ENCODE results near the gene SPATA31C1.

Gene SPATA31C1

GRCh38 chr9:87950765-87951488 lies 33.2 kb downstream of the SPATA31C1 start:
- H3K4me2 ChIP-seq (ENCODE audit: low read depth, low read length, poor library complexity, severe bottlenecking) = no peak overlapping the region
- no peak overlapping the region for H3K9ac ChIP-seq (ENCODE audit: low read length)

GRCh38 chr9:87954230-87954629 lies 36.5 kb downstream of the SPATA31C1 start:
- no peaks in the 10 kb centered on the region for H3K9me2 ChIP-seq (replicated peaks; ENCODE audit: insufficient read depth, low read length)
- H3F3A ChIP-seq (ENCODE audit: insufficient read depth) = no peaks in the 10 kb centered on the region
- H3K27me3 ChIP-seq (ENCODE audit: low read length) = 0 out of 2 replicates have a peak, but pooled peaks cover 2% of the 10 kb centered on the region
- H3K36me3 ChIP-seq (ENCODE audit: low read length) = no peaks in the 10 kb centered on the region
- H3K9ac ChIP-seq (ENCODE audit: low read length) = no peak overlapping the region
- H2AFZ ChIP-seq (ENCODE audit: low read depth, low read length, severe bottlenecking) = no peak overlapping the region
- no peaks in the 10 kb centered on the region for H3K9me3 ChIP-seq (ENCODE audit: insufficient read depth, low read length)
- H3K79me2 ChIP-seq (ENCODE audit: insufficient read depth, low read length) = no peaks in the 10 kb centered on the region
- no peak overlapping the region for H3K4me2 ChIP-seq (ENCODE audit: low read depth, low read length, poor library complexity, severe bottlenecking)
- TF ChIP-seq EZH2phosphoT487 (conservative IDR thresholded peaks at IDR 0.05; ENCODE audit: low read length) (no peak), CTCF (IDR thresholded peaks at IDR 0.05; ENCODE audit: insufficient read depth, low read length, poor library complexity, severe bottlenecking) (no peak)
- H3K27ac ChIP-seq (ENCODE audit: low read depth, low read length) = no peak overlapping the region
- H3K4me3 ChIP-seq (ENCODE audit: insufficient read depth, low read length, poor library complexity, severe bottlenecking) = no peak overlapping the region
- no peaks in the 10 kb centered on the region for H4K20me1 ChIP-seq (ENCODE audit: low read depth, low read length)

More at GRCh38 chr9:87950765-87951488, 33.2 kb downstream of the SPATA31C1 start:
- H3K4me3 ChIP-seq (ENCODE audit: insufficient read depth, low read length, poor library complexity, severe bottlenecking) = no peak overlapping the region
- no peaks in the 10 kb centered on the region for H3K9me3 ChIP-seq (ENCODE audit: insufficient read depth, low read length)
- H3K36me3 ChIP-seq (ENCODE audit: low read length) = no peaks in the 10 kb centered on the region
- no peaks in the 10 kb centered on the region for H4K20me1 ChIP-seq (ENCODE audit: low read depth, low read length)
- 0 out of 2 replicates have a peak, but pooled peaks cover 2% of the 10 kb centered on the region for H3K27me3 ChIP-seq (ENCODE audit: low read length)
- H3K79me2 ChIP-seq (ENCODE audit: insufficient read depth, low read length) = no peaks in the 10 kb centered on the region
- no peak overlapping the region for H2AFZ ChIP-seq (ENCODE audit: low read depth, low read length, severe bottlenecking)
- H3K27ac ChIP-seq (ENCODE audit: low read depth, low read length) = no peak overlapping the region
- peak; percentile 31 for TF ChIP-seq CTCF (IDR thresholded peaks at IDR 0.05; ENCODE audit: insufficient read depth, low read length, poor library complexity, severe bottlenecking)
- no peak for TF ChIP-seq EZH2phosphoT487 (conservative IDR thresholded peaks at IDR 0.05; ENCODE audit: low read length)
- no peaks in the 10 kb centered on the region for H3K9me2 ChIP-seq (replicated peaks; ENCODE audit: insufficient read depth, low read length)
- no peaks in the 10 kb centered on the region for H3F3A ChIP-seq (ENCODE audit: insufficient read depth)

- Histone ChIP-seq H3K27me3 (ENCODE audit: low read length) (0 out of 2 replicates have a peak, but pooled peaks cover 2% of the 10 kb centered on the region), H3K4me3 (ENCODE audit: insufficient read depth, low read length, poor library complexity, severe bottlenecking) (no peak overlapping the region), H3K9ac (ENCODE audit: low read length) (no peak overlapping the region), H3K79me2 (ENCODE audit: insufficient read depth, low read length) (no peaks in the 10 kb centered on the region), H2AFZ (ENCODE audit: low read depth, low read length, severe bottlenecking) (no peak overlapping the region), H3F3A (ENCODE audit: insufficient read depth) (no peaks in the 10 kb centered on the region), H3K9me2 (replicated peaks; ENCODE audit: insufficient read depth, low read length) (no peaks in the 10 kb centered on the region), H4K20me1 (ENCODE audit: low read depth, low read length) (no peaks in the 10 kb centered on the region), H3K27ac (ENCODE audit: low read depth, low read length) (no peak overlapping the region), H3K4me2 (ENCODE audit: low read depth, low read length, poor library complexity, severe bottlenecking) (no peak overlapping the region), H3K36me3 (ENCODE audit: low read length) (no peaks in the 10 kb centered on the region), H3K9me3 (ENCODE audit: insufficient read depth, low read length) (no peaks in the 10 kb centered on the region)
- TF ChIP-seq EZH2phosphoT487 (conservative IDR thresholded peaks at IDR 0.05; ENCODE audit: low read length) (no peak), CTCF (IDR thresholded peaks at IDR 0.05; ENCODE audit: insufficient read depth, low read length, poor library complexity, severe bottlenecking) (no peak)
Observed at GRCh38 chr9:87957839-87958238, 40.1 kb downstream of the SPATA31C1 start.
